ENCODE measurements around the gene ZNF823. TPM values are rescaled to one million over a fixed set of nuclear protein-coding genes. Genes with fewer than 3 reads are reported as not detected.

The ZNF823 gene
- total and polyA plus RNA-seq, 2 of the 4 experiments (the other 2 are of a cell fraction): 2.2 to 9.3 TPM

DNA sequence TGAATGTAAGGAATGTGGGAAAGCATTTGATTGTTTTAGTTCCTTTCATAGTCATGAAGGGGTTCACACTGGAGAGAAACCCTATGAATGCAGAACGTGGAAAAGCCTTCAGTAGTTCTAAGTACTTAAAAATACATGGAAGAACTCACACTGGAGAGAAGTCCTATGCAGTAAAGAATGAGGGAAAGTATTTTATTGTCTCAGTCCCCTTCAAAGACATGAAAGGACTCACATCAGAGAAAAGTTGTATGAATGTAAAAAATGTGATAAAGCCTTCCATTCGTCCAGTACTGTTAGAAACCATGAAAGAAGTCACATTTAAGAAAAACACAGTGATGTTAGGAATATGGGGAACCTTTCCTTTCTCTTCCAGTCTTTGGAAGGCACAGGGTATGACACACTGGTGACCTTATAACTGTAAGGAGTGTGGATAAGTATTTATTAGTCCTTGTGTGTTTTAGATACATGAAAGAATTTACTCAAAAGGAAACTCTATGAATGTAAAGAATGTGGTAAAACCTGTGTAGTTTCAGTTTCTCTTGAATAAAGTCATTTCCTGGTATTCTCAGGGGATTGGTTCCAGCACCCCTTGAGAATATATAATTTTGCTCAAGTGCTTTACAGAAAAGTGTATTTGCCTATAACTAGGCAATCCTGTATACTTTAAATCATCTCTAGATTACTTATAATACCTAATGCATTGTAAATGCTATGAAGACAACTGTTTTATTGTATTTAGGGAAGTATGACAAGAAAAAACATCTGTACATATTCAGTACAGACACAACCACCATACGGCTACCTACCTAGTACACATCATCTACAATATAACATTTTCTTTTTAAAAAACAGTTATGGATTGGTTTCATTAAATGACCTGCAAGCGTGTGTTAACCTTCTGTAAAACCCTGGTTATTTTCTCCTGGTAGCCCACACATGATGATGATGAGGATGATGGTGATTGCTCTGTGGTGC lies 52.8 kb downstream of the ZNF823 start (continued):
- TF ChIP-seq, protein P1, sequence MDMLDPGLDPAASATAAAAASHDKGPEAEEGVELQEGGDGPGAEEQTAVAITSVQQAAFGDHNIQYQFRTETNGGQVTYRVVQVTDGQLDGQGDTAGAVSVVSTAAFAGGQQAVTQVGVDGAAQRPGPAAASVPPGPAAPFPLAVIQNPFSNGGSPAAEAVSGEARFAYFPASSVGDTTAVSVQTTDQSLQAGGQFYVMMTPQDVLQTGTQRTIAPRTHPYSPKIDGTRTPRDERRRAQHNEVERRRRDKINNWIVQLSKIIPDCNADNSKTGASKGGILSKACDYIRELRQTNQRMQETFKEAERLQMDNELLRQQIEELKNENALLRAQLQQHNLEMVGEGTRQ (IDR thresholded peaks at IDR 0.05; ENCODE audit: low read depth, low read length): no peak

DNA sequence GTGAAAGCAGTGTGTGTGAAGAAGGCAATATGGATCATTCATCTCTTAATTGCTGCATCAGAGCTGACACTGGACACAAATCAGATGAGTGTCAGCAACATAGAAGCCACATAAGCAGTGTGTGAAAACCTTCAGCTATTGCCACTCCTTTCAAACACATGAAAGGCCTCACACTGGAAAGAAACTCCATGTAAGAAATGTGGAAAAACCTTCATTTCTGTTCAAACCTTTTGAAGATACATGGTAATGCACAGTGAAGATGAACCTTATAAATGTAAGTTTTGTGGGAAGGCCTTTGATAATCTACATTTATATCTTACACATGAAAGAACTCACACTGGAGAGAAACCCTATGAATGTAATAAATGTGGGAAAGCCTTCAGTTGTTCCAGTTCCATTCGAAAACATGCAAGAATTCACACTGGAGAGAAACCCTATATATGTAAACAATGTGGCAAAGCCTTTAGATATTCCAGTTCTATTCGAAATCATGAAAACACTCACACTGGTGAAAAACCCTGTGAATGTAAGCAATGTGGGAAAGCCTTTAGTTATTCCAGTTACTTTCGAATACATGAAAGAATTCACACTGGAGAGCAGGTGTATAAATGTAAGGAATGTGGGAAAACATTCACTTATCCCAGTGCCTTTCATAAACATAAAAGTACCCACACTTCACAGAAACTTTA lies 53.6 kb downstream of the ZNF823 start:
- no peak overlapping the region for H3K14ac ChIP-seq (replicated peaks; ENCODE audit: low read depth, low read length)
- H2BK120ac ChIP-seq (ENCODE audit: low read depth, low read length): no peak overlapping the region
- no peak overlapping the region for H2AK5ac ChIP-seq (ENCODE audit: low read depth, low read length)
- no peak overlapping the region for H2AFZ ChIP-seq (replicated peaks; ENCODE audit: low read length, poor library complexity)
- dilution Hi-C loops (cut with HindIII; ENCODE audit: low sequenced_read_pairs, unreplicated experiment): no loop called here
- no peak overlapping the region for H2BK15ac ChIP-seq (ENCODE audit: low read depth, low read length)
- peaks cover 45% of the 10 kb centered on the region for H3K9me3 ChIP-seq (ENCODE audit: control insufficient read depth, insufficient read depth, low read length)
- CTCF ChIA-PET: no interaction called here
- no CpG with 5 or more reads among the region's 3 CpGs for WGBS, 2 experiments (ENCODE audit: extremely low coverage in 2 of 2, insufficient read length in 1 of 2)
- no peak overlapping the region for H2BK20ac ChIP-seq (ENCODE audit: low read depth, low read length)
- DNase-seq (no peak), ATAC-seq (ENCODE audit: low read depth) (no peak)
- H4K20me1 ChIP-seq (ENCODE audit: insufficient read depth, low read length): no peaks in the 10 kb centered on the region
- no peak overlapping the region for H3K18ac ChIP-seq (ENCODE audit: low read depth, low read length)
- H4K5ac ChIP-seq (ENCODE audit: low read depth, low read length): no peak overlapping the region
- POLR2A ChIA-PET (ENCODE audit: unreplicated experiment): no interaction called here
- H3K4ac ChIP-seq (ENCODE audit: low read depth, low read length): no peak overlapping the region
- H2BK5ac ChIP-seq (ENCODE audit: low read depth, low read length, poor library complexity, severe bottlenecking): no peak overlapping the region
- H3K36me3 ChIP-seq (ENCODE audit: control insufficient read depth, insufficient read depth, low read length): no peaks in the 10 kb centered on the region
- no peak overlapping the region for H3K4me3 ChIP-seq (ENCODE audit: insufficient read depth, low read depth, low read length)
- H3K4me2 ChIP-seq (ENCODE audit: low read depth, low read length): no peak overlapping the region
- H3K79me1 ChIP-seq (ENCODE audit: low read depth in 1 of 2, low read length in 2 of 2): no peaks in the 10 kb centered on the region
- no peak overlapping the region for H4K8ac ChIP-seq (ENCODE audit: low read depth in 2 of 2, low read length in 2 of 2)
- no peak overlapping the region for H3K56ac ChIP-seq (ENCODE audit: extremely low read depth, insufficient read depth, low read length)
- no peaks in the 10 kb centered on the region for H3K4me1 ChIP-seq (ENCODE audit: control insufficient read depth, insufficient read depth, low read length)
- no peak overlapping the region for H2AK9ac ChIP-seq (replicated peaks; ENCODE audit: low read depth, low read length, poor library complexity)
- intact Hi-C loops (cut with micrococcal nuclease): no loop called here
- H3K23ac ChIP-seq (ENCODE audit: low read depth, low read length): no peak overlapping the region
- TF ChIP-seq SMC3 (IDR thresholded peaks at IDR 0.05; ENCODE audit: low read depth, low read length) (no peak), BHLHE40 (IDR thresholded peaks at IDR 0.05; ENCODE audit: low read depth, low read length) (no peak), MXI1 (IDR thresholded peaks at IDR 0.05; ENCODE audit: borderline replicate concordance, low read depth, low read length) (no peak), POLR2A (IDR thresholded peaks at IDR 0.05; ENCODE audit: low read depth, low read length) (no peak), NFE2L2 (IDR thresholded peaks at IDR 0.05; ENCODE audit: low read depth, low read length) (no peak), RAD21 (IDR thresholded peaks at IDR 0.05; ENCODE audit: low read length) (no peak), RCOR1 (IDR thresholded peaks at IDR 0.05; ENCODE audit: insufficient replicate concordance, low read length) (no peak)
- TF ChIP-seq, protein P2, sequence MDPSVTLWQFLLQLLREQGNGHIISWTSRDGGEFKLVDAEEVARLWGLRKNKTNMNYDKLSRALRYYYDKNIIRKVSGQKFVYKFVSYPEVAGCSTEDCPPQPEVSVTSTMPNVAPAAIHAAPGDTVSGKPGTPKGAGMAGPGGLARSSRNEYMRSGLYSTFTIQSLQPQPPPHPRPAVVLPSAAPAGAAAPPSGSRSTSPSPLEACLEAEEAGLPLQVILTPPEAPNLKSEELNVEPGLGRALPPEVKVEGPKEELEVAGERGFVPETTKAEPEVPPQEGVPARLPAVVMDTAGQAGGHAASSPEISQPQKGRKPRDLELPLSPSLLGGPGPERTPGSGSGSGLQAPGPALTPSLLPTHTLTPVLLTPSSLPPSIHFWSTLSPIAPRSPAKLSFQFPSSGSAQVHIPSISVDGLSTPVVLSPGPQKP (IDR thresholded peaks at IDR 0.05; ENCODE audit: borderline replicate concordance, low read depth, low read length): no peak
- no peak overlapping the region for H4K91ac ChIP-seq (ENCODE audit: insufficient read depth, low read depth, low read length)
- no peak overlapping the region for H3K27ac ChIP-seq (ENCODE audit: insufficient read depth, low read length)
- in situ Hi-C loops (cut with MboI; ENCODE audit: low sequenced_read_pairs): no loop called here
- no peak overlapping the region for H3K9ac ChIP-seq (ENCODE audit: low read depth, low read length)
- H3K9me1 ChIP-seq (ENCODE audit: insufficient read depth, low read length): no peaks in the 10 kb centered on the region
- BruUV-seq (replicated peaks): no TSS peak
- no peaks in the 10 kb centered on the region for H3K27me3 ChIP-seq (ENCODE audit: control insufficient read depth, insufficient read depth, low read length)
